ENCODE measurements around the gene TRMO. TPM values are rescaled to one million over a fixed set of nuclear protein-coding genes. Genes with fewer than 3 reads are reported as not detected.
"Not testable (repeated sequence)": the region's sequence is repeated elsewhere in the genome, so short reads cannot be mapped to it uniquely, and the experiment has no call there.

TRMO gene
- total and polyA plus RNA-seq, 7 donors = 6.7 to 13.9 (median 9.2) TPM

DNA sequence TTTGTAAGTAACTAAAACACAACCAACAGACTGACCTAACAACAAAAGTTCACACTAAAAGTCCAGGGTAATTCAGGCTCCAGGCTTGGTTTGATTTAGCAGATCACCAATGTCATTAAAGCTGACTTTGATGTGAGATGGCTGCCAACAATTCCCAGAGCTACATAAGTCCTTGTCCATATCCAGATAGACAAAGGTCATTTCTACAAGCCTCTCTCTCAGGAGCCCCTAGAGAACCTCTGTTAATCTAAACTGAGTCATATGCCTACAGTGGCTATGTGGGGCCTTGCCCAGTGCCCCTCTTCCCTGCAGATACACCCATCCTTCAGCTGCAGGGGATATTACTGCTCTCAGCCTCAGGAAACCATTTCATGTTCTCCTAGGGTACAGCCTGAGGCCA lies 42.6 kb upstream of the TRMO start:
- DNase-seq = no peak
- TF ChIP-seq, protein P1, sequence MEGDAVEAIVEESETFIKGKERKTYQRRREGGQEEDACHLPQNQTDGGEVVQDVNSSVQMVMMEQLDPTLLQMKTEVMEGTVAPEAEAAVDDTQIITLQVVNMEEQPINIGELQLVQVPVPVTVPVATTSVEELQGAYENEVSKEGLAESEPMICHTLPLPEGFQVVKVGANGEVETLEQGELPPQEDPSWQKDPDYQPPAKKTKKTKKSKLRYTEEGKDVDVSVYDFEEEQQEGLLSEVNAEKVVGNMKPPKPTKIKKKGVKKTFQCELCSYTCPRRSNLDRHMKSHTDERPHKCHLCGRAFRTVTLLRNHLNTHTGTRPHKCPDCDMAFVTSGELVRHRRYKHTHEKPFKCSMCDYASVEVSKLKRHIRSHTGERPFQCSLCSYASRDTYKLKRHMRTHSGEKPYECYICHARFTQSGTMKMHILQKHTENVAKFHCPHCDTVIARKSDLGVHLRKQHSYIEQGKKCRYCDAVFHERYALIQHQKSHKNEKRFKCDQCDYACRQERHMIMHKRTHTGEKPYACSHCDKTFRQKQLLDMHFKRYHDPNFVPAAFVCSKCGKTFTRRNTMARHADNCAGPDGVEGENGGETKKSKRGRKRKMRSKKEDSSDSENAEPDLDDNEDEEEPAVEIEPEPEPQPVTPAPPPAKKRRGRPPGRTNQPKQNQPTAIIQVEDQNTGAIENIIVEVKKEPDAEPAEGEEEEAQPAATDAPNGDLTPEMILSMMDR (IDR thresholded peaks at IDR 0.05) = no peak
- Histone ChIP-seq H3K36me3 (ENCODE audit: insufficient read depth in 1 of 2, low read depth in 1 of 2) (no peaks in the 10 kb centered on the region), H3K27ac (no peak overlapping the region), H3K4me3 (no peak overlapping the region), H3K27me3 (ENCODE audit: insufficient read depth in 3 of 3, low read length in 2 of 3) (no peaks in the 10 kb centered on the region), H3K9me3 (no peaks in the 10 kb centered on the region), H3K4me1 (peaks cover 7% of the 10 kb centered on the region)
- intact Hi-C loops (cut with DNase I) = no loop called here
- no peak for ATAC-seq

DNA sequence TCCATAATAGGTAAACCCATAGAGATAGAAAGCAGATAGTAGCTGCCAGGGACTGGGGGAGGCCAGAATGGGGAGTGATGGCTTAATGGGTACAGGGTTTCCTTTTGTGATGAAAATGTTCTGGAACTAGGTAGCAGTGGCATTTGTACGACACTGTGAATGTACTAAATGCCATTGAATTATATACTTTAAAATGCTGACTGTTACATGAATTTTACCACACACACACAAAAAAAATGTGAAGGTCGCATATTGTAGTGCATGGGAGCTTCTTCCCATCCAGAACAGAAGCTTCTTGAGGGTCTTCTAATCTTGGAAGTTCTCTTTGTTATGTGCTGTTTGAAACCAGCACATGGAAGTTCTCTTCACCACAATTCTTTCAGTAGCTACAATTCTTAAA lies 40.9 kb upstream of the TRMO start:
- 72 to 91% (median 83%) methylated on average over 2 of the region's 2 CpGs for WGBS, 3 donors
- Histone ChIP-seq H3K27ac (no peak overlapping the region), H3K4me1 (peaks cover 7% of the 10 kb centered on the region), H3K27me3 (ENCODE audit: insufficient read depth in 3 of 3, low read length in 2 of 3) (no peaks in the 10 kb centered on the region), H3K4me3 (no peak overlapping the region), H3K36me3 (ENCODE audit: insufficient read depth in 1 of 2, low read depth in 1 of 2) (no peaks in the 10 kb centered on the region), H3K9me3 (no peaks in the 10 kb centered on the region)
- no peak for DNase-seq
- ATAC-seq = no peak
- intact Hi-C loops (cut with DNase I) = no loop called here
- TF ChIP-seq, protein P1 (IDR thresholded peaks at IDR 0.05) = no peak

DNA sequence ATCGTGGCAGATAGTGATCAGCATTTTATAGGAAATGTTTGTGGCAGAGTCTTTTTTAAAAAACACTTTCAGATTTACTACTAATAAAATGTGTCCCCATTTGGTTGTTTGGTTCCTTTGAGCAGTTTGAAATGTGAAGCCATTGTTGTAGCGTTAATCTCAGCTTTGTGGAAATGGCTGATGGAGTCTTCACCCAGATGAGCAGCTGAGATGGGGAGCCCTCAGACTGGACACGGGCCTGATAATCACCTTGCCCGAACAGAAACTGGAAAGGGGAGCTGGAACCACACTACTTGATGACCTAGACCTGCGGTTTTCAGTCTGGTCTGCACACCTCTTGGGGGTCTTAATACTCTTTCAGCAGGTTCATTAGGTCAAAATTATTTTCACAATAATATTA lies 40.3 kb upstream of the TRMO start:
- TF ChIP-seq, protein P1 (IDR thresholded peaks at IDR 0.05) = no peak
- 78 to 83% (median 81%) methylated on average over 5 of the region's 5 CpGs for WGBS, 3 donors

DNA sequence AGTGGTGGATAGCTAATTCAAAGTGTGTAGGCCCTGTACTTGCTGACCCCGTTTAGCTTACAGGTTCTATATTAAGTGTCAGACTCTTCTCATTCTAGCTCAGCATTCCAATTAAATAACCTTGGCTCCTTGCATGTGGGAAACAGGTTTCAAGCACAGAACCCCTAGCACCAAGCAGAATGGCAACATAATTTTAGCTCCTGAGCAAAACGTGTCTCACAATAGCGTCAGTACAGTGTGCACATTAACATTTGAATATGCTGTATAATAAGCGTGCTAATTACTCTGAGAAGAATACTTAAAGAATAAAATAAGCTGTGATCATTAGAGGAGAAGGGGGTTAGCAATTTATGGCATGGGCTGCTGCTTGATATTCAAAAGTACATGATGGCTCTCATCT lies 39.8 kb upstream of the TRMO start:
- DNase-seq (no peak), ATAC-seq (no peak)
- intact Hi-C loops (cut with DNase I) = no loop called here
- 39 to 49% (median 44%) methylated on average over 4 of the region's 4 CpGs for WGBS, 3 donors
- no peaks in the 10 kb centered on the region for H3K27me3 ChIP-seq (ENCODE audit: insufficient read depth in 3 of 3, low read length in 2 of 3)
- no peaks in the 10 kb centered on the region for H3K9me3 ChIP-seq
- no peaks in the 10 kb centered on the region for H3K36me3 ChIP-seq (ENCODE audit: insufficient read depth in 1 of 2, low read depth in 1 of 2)
- peaks cover 7% of the 10 kb centered on the region for H3K4me1 ChIP-seq
- no peak overlapping the region for H3K4me3 ChIP-seq
- no peak overlapping the region for H3K27ac ChIP-seq
- TF ChIP-seq, protein P1 (IDR thresholded peaks at IDR 0.05) = no peak

More for the DNA sequence above, 40.3 kb upstream of the TRMO start:
- peaks cover 7% of the 10 kb centered on the region for H3K4me1 ChIP-seq
- H3K27ac ChIP-seq = no peak overlapping the region
- no peak overlapping the region for H3K4me3 ChIP-seq
- no peak for DNase-seq
- no peaks in the 10 kb centered on the region for H3K27me3 ChIP-seq (ENCODE audit: insufficient read depth in 3 of 3, low read length in 2 of 3)
- H3K9me3 ChIP-seq = no peaks in the 10 kb centered on the region
- intact Hi-C loops (cut with DNase I) = no loop called here
- no peak for ATAC-seq
- no peaks in the 10 kb centered on the region for H3K36me3 ChIP-seq (ENCODE audit: insufficient read depth in 1 of 2, low read depth in 1 of 2)

DNA sequence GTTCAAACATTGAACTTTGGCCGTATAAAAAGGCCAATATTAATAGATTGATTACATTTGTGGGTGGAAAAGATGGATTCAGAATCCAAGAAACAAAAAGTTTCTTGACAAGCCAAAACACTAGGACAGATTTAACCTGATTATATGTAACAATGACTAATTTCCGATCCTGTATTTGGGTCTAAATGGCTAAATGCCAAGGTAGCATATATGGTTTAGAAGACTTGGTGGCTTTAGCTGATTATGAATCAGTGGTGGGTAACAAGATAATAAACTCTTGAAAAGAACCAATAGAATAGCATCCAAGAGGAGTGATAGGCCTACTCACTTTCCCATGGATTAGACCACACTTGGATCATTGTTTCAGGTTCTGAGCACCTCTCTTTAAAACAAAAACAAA lies 39.1 kb upstream of the TRMO start:
- no peak for ATAC-seq

DNA sequence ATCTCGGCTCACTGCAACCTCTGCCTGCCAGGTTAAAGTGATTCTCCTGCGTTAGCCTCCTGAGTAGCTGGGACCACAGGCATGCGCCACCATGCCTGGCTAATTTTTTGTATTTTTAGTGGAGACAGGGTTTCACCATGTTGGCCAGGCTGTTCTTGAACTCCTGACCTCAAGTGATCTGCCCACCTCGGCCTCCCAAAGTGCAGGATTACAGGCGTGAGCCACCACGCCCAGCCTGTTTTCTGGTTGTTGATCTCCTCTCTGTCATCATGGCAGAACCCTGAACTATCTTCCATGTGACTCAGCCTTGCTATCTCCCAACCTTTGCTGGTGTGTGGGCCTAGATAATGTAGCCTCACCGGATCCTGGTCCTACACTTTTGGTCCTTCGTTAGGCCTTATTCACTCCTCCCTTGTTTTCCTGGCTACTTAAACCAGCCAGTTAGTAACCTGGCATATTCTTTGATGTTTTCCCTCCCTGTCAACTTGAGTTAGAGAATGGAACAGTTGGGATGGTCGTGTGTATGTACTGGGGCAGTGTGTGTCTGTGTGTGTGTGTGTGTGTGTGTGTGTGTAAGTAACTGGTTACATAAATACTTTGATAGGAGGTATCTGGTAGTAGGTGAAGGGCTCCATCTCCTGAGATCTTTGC lies 38.5 kb upstream of the TRMO start:
- intact Hi-C loops (cut with DNase I); H3K4me3 ChIP-seq; H3K9me3 ChIP-seq; H3K4me1 ChIP-seq; H3K27me3 ChIP-seq (ENCODE audit: insufficient read depth in 3 of 3, low read length in 2 of 3); DNase-seq; H3K36me3 ChIP-seq (ENCODE audit: insufficient read depth in 1 of 2, low read depth in 1 of 2); H3K27ac ChIP-seq; ATAC-seq: not testable (repeated sequence)
- 89 to 91% (median 91%) methylated on average over 9 of the region's 9 CpGs for WGBS, 3 donors

More for the DNA sequence above, 39.1 kb upstream of the TRMO start:
- no peaks in the 10 kb centered on the region for H3K27me3 ChIP-seq (ENCODE audit: insufficient read depth in 3 of 3, low read length in 2 of 3)
- H3K36me3 ChIP-seq (ENCODE audit: insufficient read depth in 1 of 2, low read depth in 1 of 2) = no peaks in the 10 kb centered on the region
- H3K9me3 ChIP-seq = no peaks in the 10 kb centered on the region
- intact Hi-C loops (cut with DNase I) = no loop called here
- H3K4me3 ChIP-seq = no peak overlapping the region
- H3K4me1 ChIP-seq = peaks cover 7% of the 10 kb centered on the region
- WGBS, 3 donors = 89 to 99% (median 95%) methylated on average over 2 of the region's 2 CpGs
- TF ChIP-seq, protein P1 (IDR thresholded peaks at IDR 0.05) = no peak
- no peak overlapping the region for H3K27ac ChIP-seq
- DNase-seq = no peak

Data from psoas muscle (tissue), 8 donors.